Osteocyte (in vitro differentiated cells): Measurements from ENCODE around the gene SHC2. TPM values are rescaled to one million over a fixed set of nuclear protein-coding genes. Genes with fewer than 3 reads are reported as not detected.

ENCODE experiments used
- DNase-seq: peaks from one replicate; pipeline ENCODE4 v3.0.0; 2021; ENCODE audit warnings: mixed read lengths; ENCODE audit not compliant: unreplicated experiment; ENCODE audit errors: extremely low spot score
- H3K27ac Mint-ChIP-seq: one replicate; pipeline ENCODE4 v1.8.0; 2021; ENCODE audit warnings: mild to moderate bottlenecking, mixed read lengths; ENCODE audit not compliant: unreplicated experiment
- H3K27me3 Mint-ChIP-seq: one replicate; pipeline ENCODE4 v1.8.0; 2021; ENCODE audit warnings: mixed read lengths; ENCODE audit not compliant: unreplicated experiment
- H3K36me3 Mint-ChIP-seq: one replicate; pipeline ENCODE4 v1.8.0; 2021; ENCODE audit warnings: mixed read lengths; ENCODE audit not compliant: unreplicated experiment
- H3K4me1 Mint-ChIP-seq: one replicate; pipeline ENCODE4 v1.8.0; 2021; ENCODE audit warnings: mixed read lengths; ENCODE audit not compliant: unreplicated experiment
- H3K4me3 Mint-ChIP-seq: one replicate; pipeline ENCODE4 v1.8.0; 2021; ENCODE audit warnings: mild to moderate bottlenecking, moderate library complexity, mixed read lengths; ENCODE audit not compliant: unreplicated experiment
- H3K9me3 Mint-ChIP-seq: one replicate; pipeline ENCODE4 v1.8.0; 2021; ENCODE audit warnings: mixed read lengths; ENCODE audit not compliant: unreplicated experiment
- total RNA-seq: library from RNA; stranded (reverse); gene quantifications from 2 replicates; pipeline ENCODE4 v1.2.1, GENCODE V29; 2021
- TF ChIP-seq, protein P1 (sequence below): fragments of 200-600 bp; sonication (generic); IDR thresholded peaks from 2 replicates; pipeline ENCODE4 v1.5.0; 2021; ENCODE audit warnings: antibody characterized with exemption, mild to moderate bottlenecking, moderate library complexity

SHC2 gene
- total RNA-seq, 1 donor from 2014 or later, result 61.7 TPM

GRCh38 chr19:494171-495080, 33.6 kb upstream of the SHC2 start:
- Mint-ChIP-seq H3K4me1 (peaks cover 10% of the 10 kb centered on the region), H3K4me3 (no peak overlapping the region), H3K27me3 (peaks cover 13% of the 10 kb centered on the region), H3K27ac (no peak overlapping the region), H3K36me3 (no peaks in the 10 kb centered on the region), H3K9me3 (no peaks in the 10 kb centered on the region)
- DNase-seq, result no peak
- TF ChIP-seq, protein P1, sequence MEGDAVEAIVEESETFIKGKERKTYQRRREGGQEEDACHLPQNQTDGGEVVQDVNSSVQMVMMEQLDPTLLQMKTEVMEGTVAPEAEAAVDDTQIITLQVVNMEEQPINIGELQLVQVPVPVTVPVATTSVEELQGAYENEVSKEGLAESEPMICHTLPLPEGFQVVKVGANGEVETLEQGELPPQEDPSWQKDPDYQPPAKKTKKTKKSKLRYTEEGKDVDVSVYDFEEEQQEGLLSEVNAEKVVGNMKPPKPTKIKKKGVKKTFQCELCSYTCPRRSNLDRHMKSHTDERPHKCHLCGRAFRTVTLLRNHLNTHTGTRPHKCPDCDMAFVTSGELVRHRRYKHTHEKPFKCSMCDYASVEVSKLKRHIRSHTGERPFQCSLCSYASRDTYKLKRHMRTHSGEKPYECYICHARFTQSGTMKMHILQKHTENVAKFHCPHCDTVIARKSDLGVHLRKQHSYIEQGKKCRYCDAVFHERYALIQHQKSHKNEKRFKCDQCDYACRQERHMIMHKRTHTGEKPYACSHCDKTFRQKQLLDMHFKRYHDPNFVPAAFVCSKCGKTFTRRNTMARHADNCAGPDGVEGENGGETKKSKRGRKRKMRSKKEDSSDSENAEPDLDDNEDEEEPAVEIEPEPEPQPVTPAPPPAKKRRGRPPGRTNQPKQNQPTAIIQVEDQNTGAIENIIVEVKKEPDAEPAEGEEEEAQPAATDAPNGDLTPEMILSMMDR, result no peak

DNA sequence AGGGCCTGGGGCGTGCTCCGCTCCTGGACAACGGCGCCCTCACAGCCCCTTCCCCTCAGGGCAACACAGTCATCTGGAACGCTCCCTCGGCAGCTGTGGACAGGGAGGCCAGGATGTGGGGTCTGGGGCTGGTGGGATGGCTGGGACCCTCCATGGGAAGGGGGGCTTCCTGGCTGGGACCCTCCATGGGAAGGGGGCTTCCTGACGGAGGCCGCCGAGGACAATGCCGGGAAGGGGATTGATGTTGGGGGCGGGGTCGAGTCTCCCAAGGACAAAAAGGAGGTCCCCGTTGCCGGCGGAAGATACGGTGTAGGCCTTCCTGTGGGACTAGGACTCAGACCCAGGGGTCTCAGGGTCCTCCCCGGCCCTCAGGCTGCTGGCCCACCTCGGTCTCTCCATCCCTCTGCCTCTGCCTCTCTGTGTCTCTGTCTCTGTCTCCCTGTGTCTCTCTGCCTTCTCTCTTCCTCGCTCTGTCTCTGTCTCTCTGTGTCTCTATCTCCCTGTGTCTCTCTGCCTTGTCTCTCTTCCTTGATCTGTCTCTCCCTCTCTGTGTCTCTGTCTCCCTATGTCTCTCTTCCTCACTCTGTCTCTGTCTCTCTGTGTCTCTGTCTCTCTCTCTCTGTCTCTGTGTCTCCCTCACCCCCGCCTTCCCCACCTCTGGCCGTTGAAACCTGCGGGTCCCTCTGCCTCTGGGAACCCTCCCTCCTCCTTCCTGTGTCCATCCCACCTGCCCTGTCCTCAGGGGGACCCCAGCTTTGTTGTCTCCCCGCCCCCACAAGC, 32.7 kb upstream of the SHC2 start:
- TF ChIP-seq, protein P1, result no peak
- Mint-ChIP-seq H3K27ac (no peak overlapping the region), H3K36me3 (no peaks in the 10 kb centered on the region), H3K27me3 (peaks cover 8% of the 10 kb centered on the region), H3K4me1 (peaks cover 11% of the 10 kb centered on the region), H3K9me3 (no peaks in the 10 kb centered on the region), H3K4me3 (no peak overlapping the region)
- DNase-seq, result no peak

DNA sequence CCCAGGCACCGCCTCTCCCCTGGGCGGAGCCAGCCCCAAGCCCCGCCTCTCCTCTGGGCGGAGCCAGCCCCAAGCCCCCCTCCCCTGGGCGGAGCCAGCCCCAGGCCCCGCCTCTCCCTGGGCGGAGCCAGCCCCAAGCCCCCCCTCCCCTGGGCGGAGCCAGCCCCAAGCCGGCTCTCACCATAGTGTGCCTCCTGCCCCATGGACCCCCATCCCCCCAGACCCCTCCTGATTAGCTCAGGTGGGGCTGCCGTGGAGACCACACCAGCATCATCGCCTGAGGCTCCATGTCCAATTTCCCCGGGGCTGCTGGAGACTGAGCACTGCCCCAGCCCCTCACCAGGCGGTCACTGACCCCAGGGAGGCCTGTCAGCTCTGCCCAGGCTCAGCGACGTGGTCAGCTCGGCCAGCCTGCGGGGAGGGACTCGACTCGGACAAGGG, 31.3 kb upstream of the SHC2 start:
- H3K9me3 Mint-ChIP-seq, result no peaks in the 10 kb centered on the region
- no peak overlapping the region for H3K27ac Mint-ChIP-seq

DNA sequence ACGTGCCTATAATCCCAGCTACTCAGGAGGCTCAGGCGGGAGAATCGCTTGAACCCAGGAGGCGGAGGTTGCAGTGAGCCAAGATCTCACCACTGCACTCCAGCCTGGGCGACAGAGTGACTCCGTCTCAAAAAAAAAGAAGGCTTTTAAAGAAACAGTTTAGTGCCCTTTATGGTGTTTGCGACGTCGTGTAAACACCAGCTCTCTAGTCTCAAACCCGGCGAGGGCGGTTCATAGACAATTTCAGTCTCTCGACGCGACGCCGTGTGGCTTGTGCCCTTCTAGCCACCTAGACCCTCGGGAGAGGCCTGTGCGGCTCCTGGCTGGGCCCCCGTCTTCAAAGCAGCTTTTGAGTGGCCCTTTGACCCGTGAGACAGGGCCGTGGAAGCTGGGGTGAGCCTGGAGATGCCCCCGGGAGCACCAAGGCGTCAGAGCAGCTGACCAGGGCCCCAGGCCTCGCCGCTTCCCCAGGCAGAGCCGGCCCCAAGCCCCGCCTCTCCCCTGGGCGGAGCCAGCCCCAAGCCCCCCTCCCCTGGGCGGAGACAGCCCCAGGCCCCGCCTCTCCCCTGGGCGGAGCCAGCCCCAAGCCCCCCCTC, 30.4 kb upstream of the SHC2 start:
- no peak overlapping the region for H3K27ac Mint-ChIP-seq
- TF ChIP-seq, protein P1, result no peak
- peaks cover 3% of the 10 kb centered on the region for H3K27me3 Mint-ChIP-seq
- H3K36me3 Mint-ChIP-seq, result no peaks in the 10 kb centered on the region
- no peak for DNase-seq
- H3K9me3 Mint-ChIP-seq, result no peaks in the 10 kb centered on the region
- H3K4me1 Mint-ChIP-seq, result peaks cover 17% of the 10 kb centered on the region
- H3K4me3 Mint-ChIP-seq, result no peak overlapping the region

More for the DNA sequence above, 31.3 kb upstream of the SHC2 start:
- H3K4me1 Mint-ChIP-seq, result peaks cover 16% of the 10 kb centered on the region
- H3K27me3 Mint-ChIP-seq, result peaks cover 3% of the 10 kb centered on the region
- H3K36me3 Mint-ChIP-seq, result no peaks in the 10 kb centered on the region
- TF ChIP-seq, protein P1, result no peak
- no peak for DNase-seq
- H3K4me3 Mint-ChIP-seq, result no peak overlapping the region
